WTC11 (cell line): Measurements from ENCODE around the gene EPM2A. TPM values are rescaled to one million over a fixed set of nuclear protein-coding genes. Genes with fewer than 3 reads are reported as not detected.

Source experiments
- ATAC-seq: fragments of 200-7000 bp; cut with Tn5 transposase; 2 replicates; pipeline ENCODE4 v1.10.0; 2021; ENCODE audit warnings: mild to moderate bottlenecking, moderate library complexity
- CTCF ChIA-PET: fragments of 300-600 bp; sonication (Branson Sonifier 250); formaldehyde crosslinking; loops from one replicate; lab custom pipeline; 2021; ENCODE audit warnings: antibody characterized with exemption; lab: Charles Lee
- POLR2A ChIA-PET: fragments of 350-600 bp; sonication (Branson Sonifier 250); formaldehyde crosslinking; loops from one replicate; lab custom pipeline; 2021; ENCODE audit warnings: antibody characterized with exemption; lab: Charles Lee
- DNase-seq: peaks from one replicate; pipeline ENCODE4 v3.0.0; 2021; ENCODE audit warnings: low spot score
- H3K27ac Mint-ChIP-seq: 2 replicates; pipeline ENCODE4 v1.8.0; 2021; ENCODE audit warnings: mixed read lengths
- H3K27me3 Mint-ChIP-seq: 2 replicates; pipeline ENCODE4 v1.8.0; 2021; ENCODE audit warnings: low read depth, mild to moderate bottlenecking, moderate library complexity, mixed read lengths
- H3K36me3 Mint-ChIP-seq: 2 replicates; pipeline ENCODE4 v1.8.0; 2021; ENCODE audit warnings: mixed read lengths
- H3K4me1 Mint-ChIP-seq: 2 replicates; pipeline ENCODE4 v1.8.0; 2022; ENCODE audit warnings: mixed read lengths
- H3K4me3 Mint-ChIP-seq: 2 replicates; pipeline ENCODE4 v1.8.0; 2021; ENCODE audit warnings: mild to moderate bottlenecking, moderate library complexity, mixed read lengths
- H3K9me3 Mint-ChIP-seq: 2 replicates; pipeline ENCODE4 v1.8.0; 2021; ENCODE audit warnings: mixed read lengths
- ATF1 ChIP-seq: sonication (generic); formaldehyde crosslinking; IDR thresholded peaks from 2 replicates; pipeline ENCODE4 v1.8.1; 2023; ENCODE audit warnings: mild to moderate bottlenecking, moderate library complexity, missing genetic modification reagents
- CREB1 ChIP-seq: sonication (generic); formaldehyde crosslinking; IDR thresholded peaks from 2 replicates; pipeline ENCODE4 v1.8.0; 2023; ENCODE audit warnings: mild to moderate bottlenecking, missing genetic modification reagents
- CREM ChIP-seq: sonication (generic); formaldehyde crosslinking; IDR thresholded peaks from 2 replicates; pipeline ENCODE4 v1.8.1; 2022; ENCODE audit warnings: mild to moderate bottlenecking, missing genetic modification reagents, moderate library complexity
- CTCF ChIP-seq: fragments of 200-600 bp; IDR thresholded peaks from 2 replicates; pipeline ENCODE4 v1.8.0; 2022; ENCODE audit warnings: antibody characterized with exemption
- ERG ChIP-seq: fragments of 250-450 bp; sonication (Bioruptor Pico); IDR thresholded peaks from 2 replicates; pipeline ENCODE4 v1.8.0; 2021; ENCODE audit warnings: mild to moderate bottlenecking
- ETV6 ChIP-seq: sonication (generic); formaldehyde crosslinking; IDR thresholded peaks from 2 replicates; pipeline ENCODE4 v1.8.1; 2022; ENCODE audit warnings: mild to moderate bottlenecking, missing genetic modification reagents
- FOXJ3 ChIP-seq: sonication (generic); formaldehyde crosslinking; IDR thresholded peaks from 2 replicates; pipeline ENCODE4 v1.9.0; 2021; ENCODE audit warnings: missing genetic modification reagents, mild to moderate bottlenecking, borderline replicate concordance
- HMGXB4 ChIP-seq: sonication (generic); formaldehyde crosslinking; IDR thresholded peaks from 2 replicates; pipeline ENCODE4 v1.8.1; 2023; ENCODE audit warnings: mild to moderate bottlenecking, moderate library complexity, missing genetic modification reagents
- IRF2 ChIP-seq: sonication (generic); formaldehyde crosslinking; IDR thresholded peaks from 2 replicates; pipeline ENCODE4 v1.8.0; 2022; ENCODE audit warnings: low read depth, missing genetic modification reagents, borderline replicate concordance
- KAT7 ChIP-seq: sonication (generic); formaldehyde crosslinking; IDR thresholded peaks from 2 replicates; pipeline ENCODE4 v1.8.1; 2023; ENCODE audit warnings: missing genetic modification reagents, mild to moderate bottlenecking, borderline replicate concordance
- MAX ChIP-seq: sonication (generic); formaldehyde crosslinking; IDR thresholded peaks from 2 replicates; pipeline ENCODE4 v1.8.0; 2022; ENCODE audit warnings: mild to moderate bottlenecking, missing genetic modification reagents
- MYBL2 ChIP-seq: sonication (generic); formaldehyde crosslinking; IDR thresholded peaks from 2 replicates; pipeline ENCODE4 v1.8.1; 2023; ENCODE audit warnings: mild to moderate bottlenecking, moderate library complexity, missing genetic modification reagents
- NFE2L1 ChIP-seq: sonication (generic); formaldehyde crosslinking; IDR thresholded peaks from 2 replicates; pipeline ENCODE4 v1.8.1; 2023; ENCODE audit warnings: missing genetic modification reagents
- NFYB ChIP-seq: sonication (generic); formaldehyde crosslinking; conservative IDR thresholded peaks from 2 replicates; pipeline ENCODE4 v1.8.0; 2022; ENCODE audit warnings: low read depth, missing genetic modification reagents
- PRRX2 ChIP-seq: fragments of 250-450 bp; sonication (Bioruptor Pico); IDR thresholded peaks from 2 replicates; pipeline ENCODE4 v1.8.0; 2021; ENCODE audit warnings: mild to moderate bottlenecking
- SMAD3 ChIP-seq: sonication (generic); formaldehyde crosslinking; IDR thresholded peaks from 2 replicates; pipeline ENCODE4 v1.8.0; 2022; ENCODE audit warnings: missing genetic modification reagents, mild to moderate bottlenecking, borderline replicate concordance
- ZBTB21 ChIP-seq: sonication (generic); formaldehyde crosslinking; IDR thresholded peaks from 2 replicates; pipeline ENCODE4 v1.8.1; 2023; ENCODE audit warnings: mild to moderate bottlenecking, missing genetic modification reagents, borderline replicate concordance
- total RNA-seq: library from RNA; stranded (reverse); gene quantifications from 3 replicates; pipeline ENCODE4 v1.2.3, GENCODE V29; 2021
- TF ChIP-seq, protein P1 (sequence below): fragments of 250-450 bp; sonication (Bioruptor Pico); IDR thresholded peaks from 2 replicates; pipeline ENCODE4 v1.9.0; 2021; ENCODE audit warnings: mild to moderate bottlenecking
- TF ChIP-seq, protein P2 (sequence below): sonication (generic); formaldehyde crosslinking; IDR thresholded peaks from 2 replicates; pipeline ENCODE4 v1.8.1; 2023; ENCODE audit warnings: mild to moderate bottlenecking, missing genetic modification reagents, moderate library complexity

EPM2A gene
- total RNA-seq, 1 experiment from 2014 or later = 5.3 TPM

GRCh38 chr6:145652572-145652971, 82.7 kb downstream of the EPM2A start:
- ATAC-seq = no peak
- POLR2A ChIA-PET = no interaction called here

DNA sequence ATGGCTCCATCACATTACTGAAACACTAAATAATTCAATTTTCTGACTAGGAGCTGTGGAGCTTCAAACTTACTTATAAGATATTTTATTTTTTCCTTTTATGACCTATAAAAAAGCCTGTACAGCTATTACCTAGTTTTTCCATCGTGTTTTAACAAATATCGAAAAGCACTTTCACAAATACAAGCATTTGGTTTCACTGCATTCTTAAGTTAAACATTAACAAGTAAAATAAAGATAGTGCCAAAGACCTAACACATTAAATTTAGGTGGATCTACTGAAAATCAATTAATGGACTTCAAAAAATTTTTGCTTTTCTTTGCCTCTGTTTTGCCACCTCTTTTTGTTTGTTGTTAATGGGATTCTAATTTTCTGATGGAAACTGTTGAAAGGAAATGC, 83.3 kb downstream of the EPM2A start:
- POLR2A ChIA-PET = no interaction called here
- Mint-ChIP-seq H3K36me3 (no peaks in the 10 kb centered on the region), H3K9me3 (no peaks in the 10 kb centered on the region), H3K4me1 (no peaks in the 10 kb centered on the region), H3K27ac (no peak overlapping the region), H3K4me3 (no peak overlapping the region), H3K27me3 (no peaks in the 10 kb centered on the region)
- CTCF ChIA-PET = no interaction called here
- DNase-seq (no peak), ATAC-seq (no peak)
- TF ChIP-seq MYBL2 (no peak), IRF2 (CRISPR knock-in tag) (no peak), CTCF (no peak), ATF1 (CRISPR knock-in tag) (no peak)

More at GRCh38 chr6:145652572-145652971, 82.7 kb downstream of the EPM2A start:
- H3K27me3 Mint-ChIP-seq = no peaks in the 10 kb centered on the region
- H3K27ac Mint-ChIP-seq = no peak overlapping the region
- no peaks in the 10 kb centered on the region for H3K36me3 Mint-ChIP-seq
- CTCF ChIA-PET = no interaction called here
- TF ChIP-seq FOXJ3 = no peak
- TF ChIP-seq MAX = no peak
- no peak for TF ChIP-seq CREM (CRISPR knock-in tag)
- no peak for TF ChIP-seq ZBTB21 (CRISPR knock-in tag)
- TF ChIP-seq ERG (CRISPR knock-in tag) = no peak
- TF ChIP-seq, protein P1, sequence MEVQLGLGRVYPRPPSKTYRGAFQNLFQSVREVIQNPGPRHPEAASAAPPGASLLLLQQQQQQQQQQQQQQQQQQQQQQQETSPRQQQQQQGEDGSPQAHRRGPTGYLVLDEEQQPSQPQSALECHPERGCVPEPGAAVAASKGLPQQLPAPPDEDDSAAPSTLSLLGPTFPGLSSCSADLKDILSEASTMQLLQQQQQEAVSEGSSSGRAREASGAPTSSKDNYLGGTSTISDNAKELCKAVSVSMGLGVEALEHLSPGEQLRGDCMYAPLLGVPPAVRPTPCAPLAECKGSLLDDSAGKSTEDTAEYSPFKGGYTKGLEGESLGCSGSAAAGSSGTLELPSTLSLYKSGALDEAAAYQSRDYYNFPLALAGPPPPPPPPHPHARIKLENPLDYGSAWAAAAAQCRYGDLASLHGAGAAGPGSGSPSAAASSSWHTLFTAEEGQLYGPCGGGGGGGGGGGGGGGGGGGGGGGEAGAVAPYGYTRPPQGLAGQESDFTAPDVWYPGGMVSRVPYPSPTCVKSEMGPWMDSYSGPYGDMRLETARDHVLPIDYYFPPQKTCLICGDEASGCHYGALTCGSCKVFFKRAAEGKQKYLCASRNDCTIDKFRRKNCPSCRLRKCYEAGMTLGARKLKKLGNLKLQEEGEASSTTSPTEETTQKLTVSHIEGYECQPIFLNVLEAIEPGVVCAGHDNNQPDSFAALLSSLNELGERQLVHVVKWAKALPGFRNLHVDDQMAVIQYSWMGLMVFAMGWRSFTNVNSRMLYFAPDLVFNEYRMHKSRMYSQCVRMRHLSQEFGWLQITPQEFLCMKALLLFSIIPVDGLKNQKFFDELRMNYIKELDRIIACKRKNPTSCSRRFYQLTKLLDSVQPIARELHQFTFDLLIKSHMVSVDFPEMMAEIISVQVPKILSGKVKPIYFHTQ (CRISPR knock-in tag) = no peak
- no peak for TF ChIP-seq CREB1
- TF ChIP-seq, protein P2, sequence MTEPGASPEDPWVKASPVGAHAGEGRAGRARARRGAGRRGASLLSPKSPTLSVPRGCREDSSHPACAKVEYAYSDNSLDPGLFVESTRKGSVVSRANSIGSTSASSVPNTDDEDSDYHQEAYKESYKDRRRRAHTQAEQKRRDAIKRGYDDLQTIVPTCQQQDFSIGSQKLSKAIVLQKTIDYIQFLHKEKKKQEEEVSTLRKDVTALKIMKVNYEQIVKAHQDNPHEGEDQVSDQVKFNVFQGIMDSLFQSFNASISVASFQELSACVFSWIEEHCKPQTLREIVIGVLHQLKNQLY (CRISPR knock-in tag) = no peak
- TF ChIP-seq SMAD3 (CRISPR knock-in tag) = no peak
- no peak for TF ChIP-seq PRRX2 (CRISPR knock-in tag)
- TF ChIP-seq NFYB (CRISPR knock-in tag) = no peak
- no peak for TF ChIP-seq ETV6 (CRISPR knock-in tag)
- TF ChIP-seq HMGXB4 (CRISPR knock-in tag) = no peak
- TF ChIP-seq NFE2L1 (CRISPR knock-in tag) = no peak
- TF ChIP-seq KAT7 (CRISPR knock-in tag) = no peak
- H3K4me3 Mint-ChIP-seq = no peak overlapping the region
- H3K4me1 Mint-ChIP-seq = no peaks in the 10 kb centered on the region
- no peaks in the 10 kb centered on the region for H3K9me3 Mint-ChIP-seq
- no peak for DNase-seq
